Endothelial cell of umbilical vein (primary cell): Measurements from ENCODE around the gene CCDC157. TPM values are rescaled to one million over a fixed set of nuclear protein-coding genes. Genes with fewer than 3 reads are reported as not detected.

Source experiments
- BruUV-seq: library from RNA; stranded (reverse); fragments of 400-500 nt; replicated peaks from 2 replicates; lab custom pipeline; 2021; lab: Mats Ljungman, UMichigan
- CTCF ChIA-PET: fragments of 300-600, 350-600 bp; sonication (Branson Sonifier 250); formaldehyde crosslinking; loops from one replicate; lab custom pipeline; 2021; ENCODE audit warnings: antibody characterized with exemption, inconsistent platforms; lab: Charles Lee
- POLR2A ChIA-PET: fragments of 300-600, 350-600 bp; sonication (Branson Sonifier 250); formaldehyde crosslinking; loops from one replicate; lab custom pipeline; 2021; ENCODE audit warnings: antibody characterized with exemption, inconsistent platforms; lab: Charles Lee
- DNase-seq: peaks from one replicate; pipeline ENCODE4 v3.0.0-alpha.2; 2011; ENCODE audit warnings: low read depth, low spot score
- FAIRE-seq: peaks from 2 replicates; lab custom pipeline; 2011; peaks lifted over from hg19 to GRCh38; lab: Jason Lieb, UNC
- H2AFZ ChIP-seq: 2 replicates; pipeline ENCODE4 v1.6.0; 2012; ENCODE audit warnings: low read depth, low read length, control low read depth, inconsistent platforms
- H3K27ac ChIP-seq: 2 replicates; pipeline ENCODE4 v1.5.1; 2011; ENCODE audit warnings: low read depth, mild to moderate bottlenecking, control low read depth, low read length, moderate library complexity; ENCODE audit not compliant: insufficient read depth
- H3K27me3 ChIP-seq, 2 experiments: 2 replicates each; pipeline versions ENCODE4 v1.6.0 to v1.6.1; 2011; ENCODE audit warnings: low read length in 2 of 2, mixed read lengths in 1 of 2; ENCODE audit not compliant: control insufficient read depth in 2 of 2, insufficient read depth in 2 of 2
- H3K36me3 ChIP-seq, 2 experiments: 2 replicates in 1 of 2; 3 replicates in 1 of 2; pipeline ENCODE4 v1.5.1; 2011; ENCODE audit warnings: low read length in 2 of 2, mild to moderate bottlenecking in 1 of 2, moderate library complexity in 1 of 2; ENCODE audit not compliant: control insufficient read depth in 2 of 2, insufficient read depth in 2 of 2; ENCODE audit errors: extremely low read depth in 1 of 2
- H3K4me1 ChIP-seq: 3 replicates; pipeline ENCODE4 v1.5.1; 2011; ENCODE audit warnings: mild to moderate bottlenecking, low read length; ENCODE audit not compliant: control insufficient read depth, insufficient read depth; ENCODE audit errors: extremely low read depth
- H3K4me2 ChIP-seq: 2 replicates; pipeline ENCODE4 v1.6.1; 2011; ENCODE audit warnings: low read length, control low read depth, mixed read lengths; ENCODE audit not compliant: insufficient read depth
- H3K4me3 ChIP-seq, 3 experiments: fragments of 200-600 bp in 1 of 3; sonication (generic), shearing (Covaris generic) in 1 of 3; replicated peaks in 1 of 3; 2 replicates each; pipeline ENCODE4 v1.5.1; 2011 to 2016; ENCODE audit warnings: control low read depth in 3 of 3, low read length in 3 of 3, mild to moderate bottlenecking in 2 of 3, inconsistent platforms in 1 of 3, low read depth in 1 of 3, moderate library complexity in 1 of 3; ENCODE audit not compliant: insufficient read depth in 1 of 3
- H3K79me2 ChIP-seq: 2 replicates; pipeline ENCODE4 v1.6.0; 2012; ENCODE audit warnings: low read length, inconsistent platforms; ENCODE audit not compliant: control insufficient read depth, insufficient read depth
- H3K9ac ChIP-seq: replicated peaks from 2 replicates; pipeline ENCODE3; 2011; ENCODE audit warnings: low read length, control low read depth; ENCODE audit not compliant: insufficient read depth; ENCODE audit errors: extremely low read depth
- H3K9me1 ChIP-seq: replicated peaks from 3 replicates; pipeline ENCODE4 v1.6.0; 2011; ENCODE audit warnings: mild to moderate bottlenecking, low read length; ENCODE audit not compliant: control insufficient read depth, insufficient read depth; ENCODE audit errors: extremely low read depth
- H3K9me3 ChIP-seq: replicated peaks from 2 replicates; pipeline ENCODE4 v1.5.1; 2012; ENCODE audit warnings: low read length, inconsistent platforms; ENCODE audit not compliant: control insufficient read depth, insufficient read depth
- H4K20me1 ChIP-seq: replicated peaks from 2 replicates; pipeline ENCODE3; 2011; ENCODE audit warnings: mild to moderate bottlenecking, low read length; ENCODE audit not compliant: control insufficient read depth, insufficient read depth; ENCODE audit errors: extremely low read depth
- CTCF ChIP-seq, 2 donors: IDR thresholded peaks; 1 replicate in 1 of 2; 2 replicates in 1 of 2; pipeline ENCODE4 v1.5.1; 2011; ENCODE audit warnings: low read length in 2 of 2, mild to moderate bottlenecking in 2 of 2, moderate library complexity in 2 of 2, control low read depth in 1 of 2, inconsistent platforms in 1 of 2, low read depth in 1 of 2; ENCODE audit not compliant: insufficient read depth in 1 of 2; ENCODE audit errors: extremely low read depth in 1 of 2
- EZH2 ChIP-seq: IDR thresholded peaks from 2 replicates; pipeline ENCODE4 v1.6.1; 2012; ENCODE audit warnings: borderline replicate concordance, low read depth, mild to moderate bottlenecking, moderate library complexity, low read length, inconsistent platforms; ENCODE audit not compliant: severe bottlenecking
- FOS ChIP-seq: IDR thresholded peaks from 2 replicates; pipeline ENCODE4 v1.6.1; 2011; ENCODE audit warnings: mild to moderate bottlenecking, low read length, moderate library complexity, borderline replicate concordance; ENCODE audit not compliant: insufficient read depth
- GATA2 ChIP-seq: IDR thresholded peaks from 2 replicates; pipeline ENCODE4 v1.7.0; 2011; ENCODE audit warnings: low read depth, mild to moderate bottlenecking, moderate library complexity, mixed read lengths, low read length; ENCODE audit not compliant: insufficient read length, insufficient read depth
- JUN ChIP-seq: IDR thresholded peaks from 2 replicates; pipeline ENCODE4 v1.6.1; 2011; ENCODE audit warnings: borderline replicate concordance, low read depth; ENCODE audit not compliant: insufficient read length, insufficient read depth
- MAX ChIP-seq: IDR thresholded peaks from 2 replicates; pipeline ENCODE4 v1.6.1; 2011; ENCODE audit not compliant: insufficient read depth, insufficient read length
- MYC ChIP-seq: IDR thresholded peaks from one replicate; pipeline ENCODE4 v1.6.1; 2011; ENCODE audit warnings: mild to moderate bottlenecking, low read depth, low read length
- POLR2A ChIP-seq: IDR thresholded peaks from 2 replicates; pipeline ENCODE4 v1.6.1; 2012; ENCODE audit warnings: low read depth, mild to moderate bottlenecking, control low read depth, low read length
- POLR2AphosphoS5 ChIP-seq: IDR thresholded peaks from 2 replicates; pipeline ENCODE4 v1.6.1; 2012; ENCODE audit warnings: low read depth, mild to moderate bottlenecking, control low read depth, low read length, moderate library complexity; ENCODE audit not compliant: insufficient read depth
- dilution Hi-C: fragments of 300-500 bp; cut with MboI; formaldehyde crosslinking; loops from one replicate; pipeline ENCODE4 v1.15.0; 2019; ENCODE audit warnings: low sequenced_read_pairs; ENCODE audit not compliant: extremely low pct_ligation_motif_present
- intact Hi-C: fragments of 100-400 bp; cut with micrococcal nuclease; formaldehyde crosslinking; loops from one replicate; pipeline ENCODE4 v1.10.0; 2022
- polyA plus RNA-seq, 4 experiments: library from polyadenylated mRNA; depleted of rRNA in 3 of 4; stranded (reverse) in 3 of 4; unstranded in 1 of 4; fragments of >200 nt; gene quantifications; 2 replicates each; pipeline versions ENCODE4 v1.2.1 to v1.2.3, GENCODE V29; 2011 to 2012; ENCODE audit warnings: missing spikeins in 1 of 4
- total RNA-seq: library from RNA; stranded (reverse); gene quantifications from 2 replicates; pipeline ENCODE4 v1.2.3, GENCODE V29; 2021

The CCDC157 gene
- total and polyA plus RNA-seq, 2 donors (not counting 3 experiments of a cell fraction or from before 2014, with no cell fraction given), result 2.1 to 3.1 TPM

- Histone ChIP-seq H3K36me3 (peaks cover 0 to 6% of the 10 kb centered on the region in 2 experiments), H3K4me1 (no peaks in the 10 kb centered on the region), H4K20me1 (no peaks in the 10 kb centered on the region), H3K9me3 (no peaks in the 10 kb centered on the region), H3K79me2 (no peaks in the 10 kb centered on the region), H3K4me3 (no peak overlapping the region), H3K9me1 (no peaks in the 10 kb centered on the region), H3K27ac (no peak overlapping the region), H3K9ac (no peak overlapping the region), H2AFZ (no peak overlapping the region), H3K27me3 (no peaks in the 10 kb centered on the region), H3K4me2 (no peak overlapping the region)
- FAIRE-seq, result no peak
- no TSS peak for BruUV-seq
- TF ChIP-seq JUN (no peak), POLR2AphosphoS5 (no peak), GATA2 (no peak), MAX (no peak), MYC (no peak), CTCF (IDR thresholded peaks at IDR 0.05; ENCODE audit: extremely low read depth in 1 of 2, insufficient read depth in 1 of 2, low read depth in 1 of 2, low read length in 2 of 2) (no peak), EZH2 (no peak), FOS (no peak), POLR2A (no peak)
- intact Hi-C loops, result no loop called here
- DNase-seq, result no peak
- dilution Hi-C loops, result no loop called here
- CTCF ChIA-PET, result interaction anchor here (0.9 to 2.7 kb wide), 3 partner anchors 14 to 86 kb away, joined by 3 to 6 read pairs (median 4); partner anchors contain the start of gene RNF215
- POLR2A ChIA-PET, result no interaction called here
Observed at GRCh38 chr22:30373331-30374325, 16.8 kb downstream of the CCDC157 start.
